ENCODE measurements around the gene MRPS18C.

DNA sequence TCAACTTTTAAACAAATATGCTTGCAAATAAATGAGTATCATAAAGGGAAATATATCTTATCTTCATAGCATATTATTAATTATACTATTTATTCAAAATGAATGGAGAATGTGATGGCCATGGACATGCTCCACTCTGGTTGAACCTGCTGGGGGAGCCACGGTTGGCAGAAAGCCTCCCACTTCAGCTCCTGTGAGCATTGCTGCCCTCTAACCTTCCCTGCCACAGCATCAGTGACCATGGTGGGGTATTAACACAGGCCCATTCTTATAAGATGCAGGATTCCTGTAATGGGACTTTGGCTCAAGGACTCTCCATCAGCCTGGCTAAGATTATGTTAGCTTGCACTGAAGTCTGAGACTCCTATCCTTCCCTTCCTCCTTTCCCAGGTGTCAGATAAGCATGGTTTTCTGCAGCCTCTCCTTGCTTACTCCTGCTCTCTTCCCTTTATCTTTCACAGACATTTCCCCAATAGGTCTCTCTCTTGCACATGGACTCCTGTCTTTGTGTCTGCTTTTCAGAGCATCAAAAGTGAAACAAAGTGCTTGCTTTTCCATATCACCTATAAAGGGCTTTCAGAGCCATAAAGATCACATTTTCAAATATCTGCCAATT lies 34.0 kb downstream of the MRPS18C start:
- TF ChIP-seq CTCF (IDR thresholded peaks at IDR 0.05) (no peak), POLR2A (IDR thresholded peaks at IDR 0.05) (no peak)
